ENCODE data around the gene PAQR9.
A peak's percentile ranks its signal among the peaks of the same experiment; 100 is the strongest.

The PAQR9 gene

GRCh38 chr3:142951794-142952193, 11.7 kb downstream of the PAQR9 start:
- DNase-seq (ENCODE audit: low spot score): no peak

GRCh38 chr3:142950972-142951371, 12.5 kb downstream of the PAQR9 start:
- no peak for DNase-seq (ENCODE audit: low spot score)

GRCh38 chr3:142947799-142948575, 15.5 kb downstream of the PAQR9 start:
- peak; percentile 40 for DNase-seq (ENCODE audit: low spot score)

- DNase-seq (ENCODE audit: low spot score): no peak
Measured at GRCh38 chr3:142947352-142947751, 16.1 kb downstream of the PAQR9 start.

GRCh38 chr3:142946861-142947260, 16.6 kb downstream of the PAQR9 start:
- DNase-seq (ENCODE audit: low spot score): no peak

- DNase-seq (ENCODE audit: low spot score): no peak
Measured at GRCh38 chr3:142945023-142945422, 18.5 kb downstream of the PAQR9 start.

GRCh38 chr3:142944342-142944741, 19.1 kb downstream of the PAQR9 start:
- no peak for DNase-seq (ENCODE audit: low spot score)

GRCh38 chr3:142943870-142944269, 19.6 kb downstream of the PAQR9 start:
- no peak for DNase-seq (ENCODE audit: low spot score)

GRCh38 chr3:142943349-142943748, 20.1 kb downstream of the PAQR9 start:
- DNase-seq (ENCODE audit: low spot score): no peak

- DNase-seq (ENCODE audit: low spot score): no peak
Measured at GRCh38 chr3:142941373-142942123, 21.9 kb downstream of the PAQR9 start.

- DNase-seq (ENCODE audit: low spot score): no peak
Measured at GRCh38 chr3:142940472-142940871, 23.0 kb downstream of the PAQR9 start.

- no peak for DNase-seq (ENCODE audit: low spot score)
Measured at GRCh38 chr3:142940000-142940399, 23.5 kb downstream of the PAQR9 start.

- DNase-seq (ENCODE audit: low spot score): no peak
Measured at GRCh38 chr3:142935963-142936362, 27.5 kb downstream of the PAQR9 start.

GRCh38 chr3:142934887-142935269, 28.6 kb downstream of the PAQR9 start:
- DNase-seq (ENCODE audit: low spot score): no peak

GRCh38 chr3:142934128-142934886, 29.2 kb downstream of the PAQR9 start:
- no peak for DNase-seq (ENCODE audit: low spot score)

GRCh38 chr3:142931222-142931621, 32.3 kb downstream of the PAQR9 start:
- DNase-seq (ENCODE audit: low spot score): peak; percentile 12

GRCh38 chr3:142930463-142930862, 33.0 kb downstream of the PAQR9 start:
- no peak for DNase-seq (ENCODE audit: low spot score)

- DNase-seq (ENCODE audit: low spot score): no peak
Measured at GRCh38 chr3:142929890-142930289, 33.6 kb downstream of the PAQR9 start.

GRCh38 chr3:142929109-142929508, 34.4 kb downstream of the PAQR9 start:
- DNase-seq (ENCODE audit: low spot score): peak; percentile 52

GRCh38 chr3:142926368-142926944, 37.0 kb downstream of the PAQR9 start:
- DNase-seq (ENCODE audit: low spot score): no peak

- DNase-seq (ENCODE audit: low spot score): no peak
Measured at GRCh38 chr3:142925140-142925539, 38.3 kb downstream of the PAQR9 start.

GRCh38 chr3:142923694-142924093, 39.8 kb downstream of the PAQR9 start:
- DNase-seq (ENCODE audit: low spot score): no peak

Data from AG08395 (cell line).